ENCODE measurements around the gene SPANXN4.

Gene SPANXN4

DNA sequence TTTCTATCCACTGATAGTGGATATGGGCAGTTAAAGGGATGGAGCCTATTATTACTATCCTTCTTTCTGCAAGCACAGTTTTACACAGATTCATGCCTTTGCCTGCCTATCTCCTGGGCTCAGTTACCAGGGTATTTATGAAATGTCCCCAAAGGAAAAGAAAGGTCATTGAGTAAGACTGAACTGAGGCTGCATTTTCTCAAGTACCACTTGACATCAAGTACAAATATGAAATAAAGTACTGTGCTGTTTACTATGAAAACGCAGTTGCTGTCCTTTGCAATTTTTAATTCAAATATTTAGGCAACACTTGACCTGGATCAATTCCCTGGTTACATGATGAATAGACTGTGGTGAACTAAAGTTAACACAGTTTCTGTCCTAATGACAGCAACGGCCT is 23.5 kb upstream of the SPANXN4 start:
- TF ChIP-seq, protein P1, sequence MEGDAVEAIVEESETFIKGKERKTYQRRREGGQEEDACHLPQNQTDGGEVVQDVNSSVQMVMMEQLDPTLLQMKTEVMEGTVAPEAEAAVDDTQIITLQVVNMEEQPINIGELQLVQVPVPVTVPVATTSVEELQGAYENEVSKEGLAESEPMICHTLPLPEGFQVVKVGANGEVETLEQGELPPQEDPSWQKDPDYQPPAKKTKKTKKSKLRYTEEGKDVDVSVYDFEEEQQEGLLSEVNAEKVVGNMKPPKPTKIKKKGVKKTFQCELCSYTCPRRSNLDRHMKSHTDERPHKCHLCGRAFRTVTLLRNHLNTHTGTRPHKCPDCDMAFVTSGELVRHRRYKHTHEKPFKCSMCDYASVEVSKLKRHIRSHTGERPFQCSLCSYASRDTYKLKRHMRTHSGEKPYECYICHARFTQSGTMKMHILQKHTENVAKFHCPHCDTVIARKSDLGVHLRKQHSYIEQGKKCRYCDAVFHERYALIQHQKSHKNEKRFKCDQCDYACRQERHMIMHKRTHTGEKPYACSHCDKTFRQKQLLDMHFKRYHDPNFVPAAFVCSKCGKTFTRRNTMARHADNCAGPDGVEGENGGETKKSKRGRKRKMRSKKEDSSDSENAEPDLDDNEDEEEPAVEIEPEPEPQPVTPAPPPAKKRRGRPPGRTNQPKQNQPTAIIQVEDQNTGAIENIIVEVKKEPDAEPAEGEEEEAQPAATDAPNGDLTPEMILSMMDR (conservative IDR thresholded peaks at IDR 0.05), result no peak
- no peak overlapping the region for H3K27ac ChIP-seq

DNA sequence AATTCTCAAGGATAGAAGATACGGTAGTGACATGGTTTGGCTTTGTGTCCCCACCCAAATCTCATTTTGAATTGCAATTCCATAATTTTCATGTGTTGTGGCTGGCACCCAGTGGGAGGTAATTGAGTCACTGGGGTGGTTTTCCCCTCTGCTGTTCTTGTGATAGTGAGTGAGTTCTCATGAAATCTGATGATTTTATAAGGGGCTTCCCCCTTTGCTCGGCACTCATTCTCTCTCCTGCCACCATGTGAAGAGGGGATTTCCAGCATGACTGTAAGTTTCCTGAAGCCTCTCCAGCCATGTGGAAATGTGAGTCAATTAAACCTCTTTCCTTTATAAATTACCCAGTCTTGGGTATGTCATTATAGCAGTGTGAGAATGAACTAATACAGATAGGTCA is 8.5 kb upstream of the SPANXN4 start:
- TF ChIP-seq, protein P1 (conservative IDR thresholded peaks at IDR 0.05), result no peak
- no peak overlapping the region for H3K27ac ChIP-seq

DNA sequence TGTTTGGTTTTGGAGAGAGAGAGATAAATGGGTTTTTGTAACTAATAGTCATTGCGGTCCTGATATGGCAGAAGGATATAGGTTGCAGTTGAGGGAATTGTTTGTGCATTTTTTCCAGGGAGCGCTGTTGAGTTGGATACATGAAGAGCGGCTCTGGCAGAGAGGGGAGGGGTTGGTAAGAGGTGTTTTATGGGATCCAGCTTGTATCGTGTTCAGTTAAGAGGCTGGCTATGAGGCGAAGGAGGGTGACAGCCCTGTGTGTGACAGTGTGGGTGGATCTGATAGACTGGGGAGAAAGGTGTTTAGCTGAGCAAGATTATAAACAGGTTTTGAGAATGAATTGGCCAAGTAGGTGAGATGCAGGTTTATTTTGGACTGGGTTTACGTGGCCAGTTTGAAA is 1.5 kb downstream of the SPANXN4 start:
- TF ChIP-seq, protein P1 (conservative IDR thresholded peaks at IDR 0.05), result no peak

DNA sequence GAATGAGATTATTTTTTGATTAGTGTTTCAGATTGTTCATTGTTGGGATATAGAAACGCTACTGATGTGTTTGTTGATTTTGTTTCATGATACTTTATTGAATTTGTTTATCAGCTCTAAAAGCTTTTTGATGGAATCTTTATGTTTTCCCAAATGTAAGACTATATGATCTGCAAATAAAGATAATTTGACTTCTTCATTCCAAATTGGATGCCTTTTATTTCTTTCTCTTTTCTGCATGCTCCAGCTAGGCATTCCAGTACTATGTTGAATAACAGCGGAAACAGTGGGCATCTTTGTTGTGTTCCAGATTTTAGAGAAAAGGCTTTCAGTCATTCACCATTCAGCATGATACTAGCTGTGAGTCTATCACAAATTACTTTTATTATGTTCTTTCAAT is 21.8 kb downstream of the SPANXN4 start:
- TF ChIP-seq, protein P1 (conservative IDR thresholded peaks at IDR 0.05), result no peak
- no peak overlapping the region for H3K27ac ChIP-seq

More for the DNA sequence above, 1.5 kb downstream of the SPANXN4 start:
- no peak overlapping the region for H3K27ac ChIP-seq

DNA sequence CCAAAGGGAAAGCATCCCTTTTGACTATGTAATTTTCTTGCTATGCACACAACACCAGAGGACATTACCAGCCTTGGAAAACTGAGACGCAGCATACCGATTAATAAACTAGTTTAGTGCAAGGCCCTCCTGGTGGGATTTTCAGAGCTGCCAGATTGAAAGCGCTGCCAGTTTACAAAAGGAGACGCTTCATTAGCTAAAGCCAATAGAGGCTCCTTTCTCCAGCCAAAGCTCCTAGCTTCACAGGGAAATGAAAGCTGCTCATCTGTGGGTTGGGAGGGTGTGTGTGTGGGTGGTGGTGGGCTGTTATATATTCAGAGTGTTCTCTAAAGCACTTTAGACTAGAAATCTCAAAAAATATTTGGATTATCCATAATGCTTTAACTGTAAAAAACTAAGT is 32.4 kb downstream of the SPANXN4 start:
- H3K27ac ChIP-seq, result no peak overlapping the region
- TF ChIP-seq, protein P1 (conservative IDR thresholded peaks at IDR 0.05), result no peak

DNA sequence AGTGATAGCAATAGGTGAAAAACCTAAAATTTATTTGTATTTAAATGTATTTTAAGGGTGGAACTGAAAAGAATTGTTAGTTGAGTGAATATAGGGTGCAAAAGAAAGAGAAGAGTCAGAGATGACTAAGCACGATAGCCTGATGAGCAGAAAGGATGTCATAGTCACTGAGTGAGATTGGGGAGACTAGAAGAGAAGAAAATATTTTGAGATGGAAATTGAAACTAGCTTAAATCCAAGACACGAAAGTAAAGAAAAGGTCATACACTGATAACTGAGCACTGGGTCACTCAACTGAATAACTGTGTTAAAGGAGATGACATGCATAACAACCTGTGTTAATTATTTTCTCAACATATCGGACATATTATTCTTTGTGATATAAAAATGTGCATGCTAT is 55.5 kb downstream of the SPANXN4 start:
- no peak overlapping the region for H3K27ac ChIP-seq
- TF ChIP-seq, protein P1 (conservative IDR thresholded peaks at IDR 0.05), result no peak

DNA sequence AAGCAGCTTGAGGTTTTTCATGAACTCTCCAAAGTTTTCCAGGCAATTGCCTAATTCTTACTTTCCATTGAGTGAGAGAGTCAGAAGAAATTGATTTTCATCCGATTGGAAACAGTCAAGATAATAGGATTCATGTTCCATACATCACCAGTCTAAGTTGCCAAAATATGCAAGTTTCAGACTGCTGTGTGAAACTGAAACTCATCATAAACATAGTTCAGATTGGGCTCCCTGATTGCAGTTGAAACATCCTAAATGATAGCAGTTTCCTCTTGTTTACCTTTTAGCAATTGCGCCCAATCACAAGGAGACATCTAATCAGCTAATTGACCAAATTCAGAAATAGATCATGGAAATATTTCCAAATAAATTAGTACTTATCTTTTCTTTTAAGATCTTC is 56.8 kb downstream of the SPANXN4 start:
- TF ChIP-seq, protein P1 (conservative IDR thresholded peaks at IDR 0.05), result no peak

More for the DNA sequence above, 56.8 kb downstream of the SPANXN4 start:
- no peak overlapping the region for H3K27ac ChIP-seq

Data from VCaP (cell line).